Nephron progenitor cell (in vitro differentiated cells): ENCODE results near the gene ABCD2.
"Not testable (repeated sequence)": the region's sequence is repeated elsewhere in the genome, so short reads cannot be mapped to it uniquely, and the experiment has no call there.

Experiments used
- DNase-seq: peaks from one replicate; pipeline ENCODE4 v3.0.0; 2021
- H3K27ac Mint-ChIP-seq: 2 replicates; pipeline ENCODE4 v1.8.0; 2021; ENCODE audit warnings: mild to moderate bottlenecking, moderate library complexity, mixed read lengths
- H3K27me3 Mint-ChIP-seq: 2 replicates; pipeline ENCODE4 v1.8.0; 2021; ENCODE audit warnings: mild to moderate bottlenecking, low read depth, mixed read lengths; ENCODE audit not compliant: poor library complexity
- H3K36me3 Mint-ChIP-seq: 2 replicates; pipeline ENCODE4 v1.8.0; 2021; ENCODE audit warnings: low read depth, mixed read lengths
- H3K4me1 Mint-ChIP-seq: 2 replicates; pipeline ENCODE4 v1.8.0; 2021; ENCODE audit warnings: mixed read lengths
- H3K4me3 Mint-ChIP-seq: 2 replicates; pipeline ENCODE4 v1.8.0; 2021; ENCODE audit warnings: mild to moderate bottlenecking, moderate library complexity, mixed read lengths
- H3K9me3 Mint-ChIP-seq: 2 replicates; pipeline ENCODE4 v1.8.0; 2021; ENCODE audit warnings: mild to moderate bottlenecking, moderate library complexity, mixed read lengths
- CTCF ChIP-seq: fragments of 200-600 bp; sonication (generic); IDR thresholded peaks from 2 replicates; pipeline ENCODE4 v1.5.0; 2021; ENCODE audit warnings: antibody characterized with exemption

Gene ABCD2

GRCh38 chr12:39611818-39612217, 7.8 kb downstream of the ABCD2 start:
- Mint-ChIP-seq H3K27ac (no peak overlapping the region), H3K9me3 (no peaks in the 10 kb centered on the region), H3K4me1 (no peaks in the 10 kb centered on the region), H3K27me3 (peaks cover 3% of the 10 kb centered on the region), H3K4me3 (no peak overlapping the region), H3K36me3 (no peaks in the 10 kb centered on the region)
- no peak for TF ChIP-seq CTCF
- no peak for DNase-seq

- H3K27me3 Mint-ChIP-seq: peaks cover 3% of the 10 kb centered on the region
- no peak for DNase-seq
- H3K4me1 Mint-ChIP-seq: no peaks in the 10 kb centered on the region
- no peaks in the 10 kb centered on the region for H3K9me3 Mint-ChIP-seq
- H3K4me3 Mint-ChIP-seq: no peak overlapping the region
- TF ChIP-seq CTCF: no peak
- H3K27ac Mint-ChIP-seq: no peak overlapping the region
- no peaks in the 10 kb centered on the region for H3K36me3 Mint-ChIP-seq
Observed at GRCh38 chr12:39610436-39611025, 9.1 kb downstream of the ABCD2 start.

GRCh38 chr12:39606712-39607423, 12.7 kb downstream of the ABCD2 start:
- no peaks in the 10 kb centered on the region for H3K9me3 Mint-ChIP-seq
- H3K36me3 Mint-ChIP-seq: no peaks in the 10 kb centered on the region
- no peak overlapping the region for H3K27ac Mint-ChIP-seq
- H3K27me3 Mint-ChIP-seq: peaks cover 3% of the 10 kb centered on the region
- H3K4me3 Mint-ChIP-seq: no peak overlapping the region
- TF ChIP-seq CTCF: no peak
- H3K4me1 Mint-ChIP-seq: no peaks in the 10 kb centered on the region
- DNase-seq: no peak

GRCh38 chr12:39605996-39606395, 13.6 kb downstream of the ABCD2 start:
- H3K9me3 Mint-ChIP-seq: no peaks in the 10 kb centered on the region
- no peak for TF ChIP-seq CTCF
- H3K27me3 Mint-ChIP-seq: peaks cover 3% of the 10 kb centered on the region
- no peaks in the 10 kb centered on the region for H3K36me3 Mint-ChIP-seq
- no peaks in the 10 kb centered on the region for H3K4me1 Mint-ChIP-seq
- H3K4me3 Mint-ChIP-seq: no peak overlapping the region
- DNase-seq: no peak
- H3K27ac Mint-ChIP-seq: no peak overlapping the region

- TF ChIP-seq CTCF: no peak
- DNase-seq: no peak
Observed at GRCh38 chr12:39605501-39605900, 14.1 kb downstream of the ABCD2 start.

GRCh38 chr12:39603065-39603464, 16.5 kb downstream of the ABCD2 start:
- no peaks in the 10 kb centered on the region for H3K4me1 Mint-ChIP-seq
- no peak for DNase-seq
- no peak overlapping the region for H3K4me3 Mint-ChIP-seq
- no peak overlapping the region for H3K27ac Mint-ChIP-seq
- peaks cover 3% of the 10 kb centered on the region for H3K27me3 Mint-ChIP-seq
- no peak for TF ChIP-seq CTCF
- no peaks in the 10 kb centered on the region for H3K36me3 Mint-ChIP-seq
- H3K9me3 Mint-ChIP-seq: no peaks in the 10 kb centered on the region

More at GRCh38 chr12:39605501-39605900, 14.1 kb downstream of the ABCD2 start:
- Mint-ChIP-seq H3K9me3 (no peaks in the 10 kb centered on the region), H3K4me1 (no peaks in the 10 kb centered on the region), H3K4me3 (no peak overlapping the region), H3K27ac (no peak overlapping the region), H3K27me3 (peaks cover 3% of the 10 kb centered on the region), H3K36me3 (no peaks in the 10 kb centered on the region)

- H3K9me3 Mint-ChIP-seq, H3K4me1 Mint-ChIP-seq, H3K27ac Mint-ChIP-seq, DNase-seq, H3K27me3 Mint-ChIP-seq, H3K4me3 Mint-ChIP-seq, H3K36me3 Mint-ChIP-seq: not testable (repeated sequence)
Observed at GRCh38 chr12:39601951-39602350, 17.7 kb downstream of the ABCD2 start.
